Activated CD8-positive, alpha-beta memory T cell treated with anti-CD3 and anti-CD28 coated beads, Interleukin-2, amount 10 ng/mL, durations not matched to agents 7 days and 5 days (primary cell): Measurements from ENCODE around the gene NHLRC2. TPM values are rescaled to one million over a fixed set of nuclear protein-coding genes. Genes with fewer than 3 reads are reported as not detected.

ENCODE experiments used
- ATAC-seq: fragments of 150-1000 bp; cut with Tn5 transposase; one replicate; pipeline ENCODE4 v1.10.0; 2021; ENCODE audit warnings: moderate library complexity
- CTCF ChIA-PET: fragments of 350-600 bp; sonication (Branson Sonifier 250); formaldehyde crosslinking; loops from one replicate; lab custom pipeline; 2021; ENCODE audit warnings: antibody characterized with exemption; lab: Charles Lee
- DNase-seq: peaks from one replicate; pipeline ENCODE4 v3.0.0-alpha.2; 2020
- H3K27ac Mint-ChIP-seq: one replicate; pipeline ENCODE4 v1.8.0; 2021; ENCODE audit warnings: mild to moderate bottlenecking, mixed read lengths
- H3K27me3 Mint-ChIP-seq: one replicate; pipeline ENCODE4 v1.8.0; 2021; ENCODE audit warnings: mixed read lengths
- H3K36me3 Mint-ChIP-seq: one replicate; pipeline ENCODE4 v1.8.0; 2021; ENCODE audit warnings: mild to moderate bottlenecking, mixed read lengths
- H3K4me1 Mint-ChIP-seq: one replicate; pipeline ENCODE4 v1.8.0; 2021; ENCODE audit warnings: mixed read lengths
- H3K4me3 Mint-ChIP-seq: one replicate; pipeline ENCODE4 v1.8.0; 2021; ENCODE audit warnings: mild to moderate bottlenecking, moderate library complexity, mixed read lengths
- H3K9me3 Mint-ChIP-seq: one replicate; pipeline ENCODE4 v1.8.0; 2022; ENCODE audit warnings: low read depth, mixed read lengths
- total RNA-seq, 2 experiments: library from RNA; stranded (reverse); gene quantifications; one replicate each; pipeline ENCODE4 v1.2.3, GENCODE V29; 2021

Gene NHLRC2
- total RNA-seq, 2 experiments from 2014 or later, result 35.7 to 36.4 TPM

- CTCF ChIA-PET, result interaction anchor here (1.2 kb wide), 1 partner anchor 325 kb away, joined by 3 read pairs; the partner anchor contains the start of gene CCDC186
- peaks cover 45% of the 10 kb centered on the region for H3K36me3 Mint-ChIP-seq
- peaks cover 44% of the 10 kb centered on the region for H3K4me1 Mint-ChIP-seq
- peak overlapping the region; percentile 31 for H3K27ac Mint-ChIP-seq
- H3K9me3 Mint-ChIP-seq, result no peaks in the 10 kb centered on the region
- no peak overlapping the region for H3K4me3 Mint-ChIP-seq
- ATAC-seq (no peak), DNase-seq (no peak)
- H3K27me3 Mint-ChIP-seq, result no peaks in the 10 kb centered on the region
Observed at GRCh38 chr10:113849140-113849803, 5.2 kb upstream of the NHLRC2 start.

- H3K9me3 Mint-ChIP-seq, result no peaks in the 10 kb centered on the region
- no peaks in the 10 kb centered on the region for H3K27me3 Mint-ChIP-seq
- H3K27ac Mint-ChIP-seq, result peak overlapping the region; percentile 87
- ATAC-seq (no peak), DNase-seq (no peak)
- CTCF ChIA-PET, result interaction anchor here (1.2 kb wide), 1 partner anchor 324 kb away, joined by 3 read pairs; the partner anchor contains the start of gene CCDC186
- H3K4me3 Mint-ChIP-seq, result peak overlapping the region; percentile 45
- H3K4me1 Mint-ChIP-seq, result peaks cover 43% of the 10 kb centered on the region
- peaks cover 42% of the 10 kb centered on the region for H3K36me3 Mint-ChIP-seq
Observed at GRCh38 chr10:113849946-113850345, 4.5 kb upstream of the NHLRC2 start.

GRCh38 chr10:113853578-113854012, 866 bp upstream of the NHLRC2 start:
- Mint-ChIP-seq H3K4me3 (peak overlapping the region; percentile 96), H3K27me3 (no peaks in the 10 kb centered on the region), H3K9me3 (no peaks in the 10 kb centered on the region), H3K36me3 (peaks cover 35% of the 10 kb centered on the region), H3K4me1 (peaks cover 62% of the 10 kb centered on the region), H3K27ac (peak overlapping the region; percentile 97)
- CTCF ChIA-PET, result interaction anchor here (0.8 to 1.8 kb wide), 2 partner anchors 20 to 174 kb away, joined by 3 to 6 read pairs; no protein-coding TSS in a partner anchor
- DNase-seq (no peak), ATAC-seq (no peak)

GRCh38 chr10:113854761-113855588, 514 bp downstream of the NHLRC2 start:
- H3K4me1 Mint-ChIP-seq, result peaks cover 56% of the 10 kb centered on the region
- peak; percentile 62 for DNase-seq
- peak; percentile 56 for ATAC-seq
- H3K36me3 Mint-ChIP-seq, result peaks cover 30% of the 10 kb centered on the region
- H3K27me3 Mint-ChIP-seq, result no peaks in the 10 kb centered on the region
- H3K4me3 Mint-ChIP-seq, result peak overlapping the region; percentile 96
- peak overlapping the region; percentile 97 for H3K27ac Mint-ChIP-seq
- CTCF ChIA-PET, result no interaction called here
- H3K9me3 Mint-ChIP-seq, result peaks cover 4% of the 10 kb centered on the region

GRCh38 chr10:113856563-113856962, 2.1 kb downstream of the NHLRC2 start:
- Mint-ChIP-seq H3K9me3 (peaks cover 11% of the 10 kb centered on the region), H3K36me3 (peaks cover 41% of the 10 kb centered on the region), H3K27ac (no peak overlapping the region), H3K27me3 (no peaks in the 10 kb centered on the region), H3K4me1 (peaks cover 51% of the 10 kb centered on the region), H3K4me3 (peak overlapping the region; percentile 96)
- ATAC-seq, result no peak
- CTCF ChIA-PET, result no interaction called here
- DNase-seq, result no peak

GRCh38 chr10:113857210-113857609, 2.7 kb downstream of the NHLRC2 start:
- Mint-ChIP-seq H3K36me3 (peaks cover 43% of the 10 kb centered on the region), H3K27me3 (no peaks in the 10 kb centered on the region), H3K27ac (no peak overlapping the region), H3K4me3 (no peak overlapping the region), H3K4me1 (peaks cover 49% of the 10 kb centered on the region), H3K9me3 (peaks cover 11% of the 10 kb centered on the region)
- CTCF ChIA-PET, result interaction anchor here (1.2 kb wide), 1 partner anchor 58 kb away, joined by 4 read pairs; no protein-coding TSS in a partner anchor
- no peak for DNase-seq
- no peak for ATAC-seq

- peaks cover 11% of the 10 kb centered on the region for H3K9me3 Mint-ChIP-seq
- H3K4me3 Mint-ChIP-seq, result no peak overlapping the region
- peaks cover 35% of the 10 kb centered on the region for H3K4me1 Mint-ChIP-seq
- H3K27ac Mint-ChIP-seq, result no peak overlapping the region
- no peaks in the 10 kb centered on the region for H3K27me3 Mint-ChIP-seq
- CTCF ChIA-PET, result interaction anchor here (1.2 kb wide), 1 partner anchor 59 kb away, joined by 4 read pairs; no protein-coding TSS in a partner anchor
- DNase-seq (no peak), ATAC-seq (no peak)
- peaks cover 47% of the 10 kb centered on the region for H3K36me3 Mint-ChIP-seq
Observed at GRCh38 chr10:113858541-113858940, 4.1 kb downstream of the NHLRC2 start.

GRCh38 chr10:113859261-113859660, 4.8 kb downstream of the NHLRC2 start:
- Mint-ChIP-seq H3K36me3 (peaks cover 51% of the 10 kb centered on the region), H3K27me3 (no peaks in the 10 kb centered on the region), H3K27ac (no peak overlapping the region), H3K4me3 (no peak overlapping the region), H3K4me1 (peaks cover 33% of the 10 kb centered on the region), H3K9me3 (peaks cover 11% of the 10 kb centered on the region)
- DNase-seq (no peak), ATAC-seq (no peak)
- CTCF ChIA-PET, result no interaction called here

GRCh38 chr10:113865901-113866300, 11.4 kb downstream of the NHLRC2 start:
- no peak for ATAC-seq
- H3K36me3 Mint-ChIP-seq, result peaks cover 53% of the 10 kb centered on the region
- peaks cover 6% of the 10 kb centered on the region for H3K9me3 Mint-ChIP-seq

GRCh38 chr10:113866551-113867394, 12.3 kb downstream of the NHLRC2 start:
- CTCF ChIA-PET, result no interaction called here
- Mint-ChIP-seq H3K27ac (no peak overlapping the region), H3K36me3 (peaks cover 50% of the 10 kb centered on the region)

More at GRCh38 chr10:113865901-113866300, 11.4 kb downstream of the NHLRC2 start:
- CTCF ChIA-PET, result no interaction called here
- H3K4me1 Mint-ChIP-seq, result peaks cover 8% of the 10 kb centered on the region
- DNase-seq, result no peak
- H3K27me3 Mint-ChIP-seq, result no peaks in the 10 kb centered on the region
- no peak overlapping the region for H3K27ac Mint-ChIP-seq
- no peak overlapping the region for H3K4me3 Mint-ChIP-seq

GRCh38 chr10:113867904-113868303, 13.4 kb downstream of the NHLRC2 start:
- Mint-ChIP-seq H3K36me3 (peaks cover 52% of the 10 kb centered on the region), H3K9me3 (no peaks in the 10 kb centered on the region), H3K4me3 (no peak overlapping the region), H3K4me1 (peaks cover 8% of the 10 kb centered on the region), H3K27ac (no peak overlapping the region), H3K27me3 (no peaks in the 10 kb centered on the region)
- CTCF ChIA-PET, result no interaction called here
- no peak for ATAC-seq
- no peak for DNase-seq

More at GRCh38 chr10:113866551-113867394, 12.3 kb downstream of the NHLRC2 start:
- DNase-seq (no peak), ATAC-seq (no peak)
- H3K9me3 Mint-ChIP-seq, result no peaks in the 10 kb centered on the region
- no peak overlapping the region for H3K4me3 Mint-ChIP-seq
- peaks cover 8% of the 10 kb centered on the region for H3K4me1 Mint-ChIP-seq
- no peaks in the 10 kb centered on the region for H3K27me3 Mint-ChIP-seq

- Mint-ChIP-seq H3K27ac (no peak overlapping the region), H3K36me3 (peaks cover 50% of the 10 kb centered on the region), H3K4me3 (no peak overlapping the region), H3K27me3 (no peaks in the 10 kb centered on the region), H3K4me1 (peaks cover 8% of the 10 kb centered on the region), H3K9me3 (peaks cover 3% of the 10 kb centered on the region)
- CTCF ChIA-PET, result no interaction called here
- DNase-seq (no peak), ATAC-seq (no peak)
Observed at GRCh38 chr10:113869789-113870188, 15.3 kb downstream of the NHLRC2 start.
